HTERT RPE-1 (cell line): Measurements from ENCODE around the gene CEP120.
"Not testable (repeated sequence)": the region's sequence is repeated elsewhere in the genome, so short reads cannot be mapped to it uniquely, and the experiment has no call there.

Experiments used
- in situ Hi-C: fragments of 300-500 bp; cut with MboI; formaldehyde crosslinking; loops from 4 replicates; pipeline ENCODE4 v1.14.3; 2020; ENCODE audit warnings: low sequenced_read_pairs

Gene CEP120

DNA sequence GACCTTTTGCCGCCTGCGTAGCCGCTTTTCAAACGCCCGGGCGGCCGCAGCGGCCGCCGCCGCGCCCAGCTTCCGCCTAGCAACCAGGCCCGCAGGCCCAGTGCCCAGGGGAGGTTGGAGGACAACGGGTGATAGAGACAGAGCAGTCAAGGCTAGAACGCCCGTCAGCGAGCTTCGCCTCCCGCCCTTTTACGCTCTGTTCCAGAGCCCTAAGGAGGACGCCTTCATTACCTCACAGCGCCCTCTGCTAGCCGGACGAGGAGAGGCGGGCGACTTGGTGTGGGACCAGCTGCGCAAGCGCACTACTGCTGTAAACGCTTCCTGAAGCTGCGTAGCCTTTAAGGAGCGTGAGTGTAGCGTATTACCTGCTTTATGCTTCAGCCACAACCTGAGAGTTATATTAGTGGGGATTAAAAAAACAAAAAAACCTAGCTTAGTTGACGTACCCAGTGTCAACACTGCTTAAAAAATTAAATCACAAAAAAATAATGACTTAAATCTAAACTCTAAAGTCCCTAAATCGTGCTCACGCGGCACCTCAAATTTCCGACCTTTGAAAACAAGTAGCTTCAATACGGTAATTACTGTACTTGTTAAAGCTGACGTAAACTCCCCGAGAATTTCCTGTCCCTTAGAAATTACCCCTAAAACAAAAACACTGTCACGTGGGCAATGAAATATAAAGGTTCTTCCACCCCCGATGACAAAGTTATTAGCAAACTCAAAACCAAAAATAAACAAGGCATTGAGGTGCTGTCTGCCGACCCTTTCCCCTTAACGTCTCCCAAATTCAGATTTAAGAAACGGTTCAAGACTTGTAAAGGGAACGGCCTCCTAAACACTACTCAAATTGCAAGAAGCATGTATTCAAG is at the start of gene CEP120:
Gene CEP120 (minus strand): TSS at position 126 of the 872 bp plus-strand sequence. CDS start 405 bp downstream, outside the sequence.
- in situ Hi-C loops: no loop called here

DNA sequence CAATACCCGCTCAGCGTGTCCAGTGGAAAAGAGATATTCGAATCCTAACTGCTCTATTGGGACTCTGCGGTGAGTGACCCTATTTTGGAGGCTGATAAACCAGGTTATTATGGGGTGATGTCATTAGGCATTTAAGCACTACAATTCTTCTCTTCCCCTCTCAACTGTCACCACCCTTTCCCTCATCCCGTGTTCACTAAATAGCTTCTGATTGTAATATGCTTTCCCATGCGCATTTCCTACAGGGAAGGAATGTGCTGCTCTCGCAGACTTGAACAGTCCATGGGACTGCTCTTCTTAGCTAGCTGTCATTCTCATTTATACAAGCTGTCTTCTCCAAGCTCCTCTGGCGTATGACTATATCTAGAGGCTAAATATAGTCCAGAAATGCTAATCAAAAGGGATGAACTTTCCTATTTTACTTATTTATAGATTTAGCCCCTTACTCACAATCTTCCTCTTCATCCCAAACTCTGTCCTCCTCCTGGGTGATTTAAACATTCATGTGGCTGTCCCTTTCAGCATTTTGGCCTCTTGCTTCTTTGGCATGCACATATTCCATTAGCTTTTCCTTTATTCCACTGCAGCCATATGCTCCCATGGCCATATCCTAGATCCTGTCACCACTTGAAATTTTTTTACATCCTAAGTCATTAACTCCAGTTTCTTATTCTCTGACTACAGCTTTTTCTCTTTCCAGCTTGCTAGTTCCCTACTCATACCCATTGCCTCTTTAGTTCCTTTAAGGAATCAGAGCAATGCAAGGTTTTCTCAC is 49.1 kb upstream of the CEP120 start:
- in situ Hi-C loops: no loop called here

DNA sequence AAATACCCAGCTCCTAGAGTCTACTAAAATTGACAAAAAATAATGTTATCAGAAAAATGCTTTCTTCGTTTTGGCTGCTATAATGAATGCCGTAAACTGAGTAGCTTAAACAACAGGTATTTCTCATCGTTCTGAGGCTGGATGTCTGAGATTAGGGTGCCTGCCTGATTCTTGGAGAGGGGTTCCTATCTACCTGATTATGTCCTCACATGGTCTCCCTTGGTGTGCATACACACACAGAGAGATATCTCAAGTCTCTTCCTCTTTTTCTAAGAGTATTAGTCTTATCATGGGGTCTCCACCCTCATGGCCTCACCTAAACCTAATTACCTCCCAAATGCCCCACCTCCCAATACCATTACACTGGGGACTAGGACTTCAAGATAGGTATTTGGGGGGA is 48.2 kb upstream of the CEP120 start:
- in situ Hi-C loops: no loop called here

DNA sequence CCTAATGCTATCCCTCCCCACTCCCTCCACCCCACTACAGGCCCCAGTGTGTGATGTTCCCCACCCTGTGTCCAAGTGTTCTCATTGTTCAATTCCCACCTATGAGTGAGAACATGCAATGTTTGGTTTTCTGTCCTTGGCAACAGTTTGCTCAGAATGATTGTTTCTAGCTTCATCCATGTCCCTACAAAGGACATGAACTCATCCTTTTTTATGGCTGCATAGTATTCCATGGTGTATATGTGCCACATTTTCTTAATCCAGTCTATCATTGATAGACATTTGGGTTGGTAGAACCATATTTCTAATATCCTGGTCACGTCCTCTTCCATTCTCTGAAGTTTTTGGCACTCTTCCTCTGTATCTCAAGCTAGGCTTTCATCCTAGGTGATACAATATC is 43.6 kb upstream of the CEP120 start:
- in situ Hi-C loops: not testable (repeated sequence)

DNA sequence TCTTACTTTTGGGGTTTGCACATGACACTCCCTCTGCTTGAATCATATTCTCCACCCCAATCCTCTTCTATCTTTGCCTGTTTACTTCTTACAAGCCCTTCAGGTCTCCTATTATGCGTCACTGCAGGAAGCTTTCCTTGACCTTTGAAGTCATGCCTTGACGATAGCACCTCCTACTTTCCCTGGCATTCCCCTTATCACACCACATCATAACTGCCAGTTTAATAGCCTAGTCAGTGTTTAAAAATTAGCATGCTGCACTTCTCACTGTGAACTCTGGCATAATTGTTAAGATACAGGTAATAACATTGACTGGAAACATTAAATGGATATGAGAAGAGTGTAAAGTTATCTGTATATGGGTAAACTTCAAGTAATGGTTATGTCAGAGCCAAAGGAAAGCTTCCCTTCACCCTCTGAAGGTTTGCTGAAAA is 37.1 kb upstream of the CEP120 start:
- in situ Hi-C loops: no loop called here

DNA sequence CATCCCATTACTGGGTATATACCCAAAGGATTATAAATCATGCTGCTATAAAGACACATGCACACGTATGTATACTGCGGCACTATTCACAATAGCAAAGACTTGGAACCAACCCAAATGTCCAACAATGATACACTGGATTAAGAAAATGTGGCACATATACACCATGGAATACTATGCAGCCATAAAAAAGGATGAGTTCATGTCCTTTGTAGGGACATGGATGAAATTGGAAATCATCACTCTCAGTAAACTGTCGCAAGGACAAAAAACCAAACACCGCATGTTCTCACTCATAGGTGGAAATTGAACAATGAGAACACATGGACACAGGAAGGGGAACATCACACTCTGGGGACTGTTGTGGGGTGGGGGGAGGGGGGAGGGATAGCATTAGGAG is 35.8 kb upstream of the CEP120 start:
- in situ Hi-C loops: not testable (repeated sequence)

DNA sequence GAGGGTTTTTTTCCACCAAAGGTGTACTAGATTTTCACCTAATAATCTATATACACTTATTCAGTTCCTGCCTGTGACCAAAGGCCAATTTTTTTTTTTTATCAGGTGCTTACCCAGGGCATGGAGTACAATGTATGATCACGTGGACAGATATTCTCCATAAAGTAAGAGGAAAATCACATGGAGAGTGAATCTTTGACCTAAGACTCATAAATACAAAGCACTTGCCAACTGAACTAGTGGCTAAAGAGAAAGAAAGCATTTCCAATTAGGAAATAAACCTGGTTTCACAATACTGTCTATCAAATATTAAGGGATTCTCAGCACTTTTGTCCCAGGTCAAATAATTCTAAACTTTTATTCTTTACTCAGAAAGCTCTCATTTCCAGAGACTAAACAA is 33.0 kb upstream of the CEP120 start:
- in situ Hi-C loops: no loop called here

DNA sequence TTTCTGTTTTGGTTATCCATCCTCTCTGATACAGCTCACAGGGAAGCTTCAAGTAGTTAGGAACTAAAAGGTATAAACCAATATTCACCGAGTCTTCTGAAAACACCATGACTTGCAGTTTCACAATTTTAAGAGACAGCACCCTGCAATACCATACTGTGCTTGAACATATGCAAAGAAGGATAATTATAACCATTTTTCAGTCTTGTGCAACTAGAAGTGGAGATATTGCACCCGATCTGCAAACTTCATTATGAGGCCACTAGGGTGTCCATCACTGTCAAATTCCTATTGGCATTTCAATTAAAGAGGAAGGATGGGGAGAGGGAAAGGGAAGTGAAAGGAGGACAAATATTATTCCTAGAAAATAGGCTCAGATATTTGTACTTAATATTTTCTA is 32.4 kb upstream of the CEP120 start:
- in situ Hi-C loops: no loop called here

DNA sequence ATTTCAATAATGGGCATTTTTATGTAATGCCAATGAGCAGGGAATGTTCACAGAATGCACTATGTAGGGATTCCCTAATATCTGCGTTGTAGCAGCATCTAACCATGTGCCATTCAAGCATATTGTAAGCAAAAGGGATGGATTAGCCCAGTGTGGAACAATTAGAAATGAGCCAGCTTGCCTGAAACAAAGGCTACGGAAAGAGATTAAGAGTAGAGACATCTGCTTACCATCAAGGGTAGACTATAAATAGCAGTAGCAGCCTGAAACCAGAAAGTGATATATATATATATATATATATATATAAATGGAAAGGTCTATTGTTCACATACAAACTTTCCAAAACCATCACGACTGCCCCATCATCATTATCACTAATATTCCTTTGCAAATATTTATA is 31.9 kb upstream of the CEP120 start:
- in situ Hi-C loops: no loop called here

DNA sequence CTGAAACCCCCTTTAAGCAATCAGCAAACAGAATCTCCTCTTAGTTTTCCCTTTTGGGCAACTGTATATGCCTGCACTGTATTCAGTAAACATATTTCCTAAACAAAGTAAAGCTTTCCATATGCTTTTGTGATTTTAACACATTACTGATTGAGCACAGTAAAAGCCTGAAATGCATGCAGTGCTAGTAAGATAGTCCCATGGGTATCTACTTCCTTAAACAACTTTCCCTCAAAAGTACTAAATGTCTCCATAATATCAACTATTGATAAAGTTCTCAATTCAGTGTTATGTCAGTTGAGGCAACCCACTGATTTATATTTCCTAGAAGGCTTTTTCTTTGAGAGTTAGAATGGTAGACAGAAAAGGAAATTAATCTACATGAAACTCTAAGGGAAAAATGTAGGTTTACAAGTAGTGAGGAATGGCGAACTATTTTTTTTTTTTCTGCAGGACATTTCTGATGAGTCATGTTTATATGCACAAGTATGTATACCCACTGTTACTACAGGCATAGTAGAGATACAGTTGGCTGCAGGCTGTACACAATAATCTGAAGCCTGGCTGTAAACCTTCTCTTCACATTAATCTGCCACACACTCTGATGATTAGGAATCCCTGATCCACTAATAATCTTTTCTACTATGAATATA is 31.2 kb upstream of the CEP120 start:
- in situ Hi-C loops: no loop called here

DNA sequence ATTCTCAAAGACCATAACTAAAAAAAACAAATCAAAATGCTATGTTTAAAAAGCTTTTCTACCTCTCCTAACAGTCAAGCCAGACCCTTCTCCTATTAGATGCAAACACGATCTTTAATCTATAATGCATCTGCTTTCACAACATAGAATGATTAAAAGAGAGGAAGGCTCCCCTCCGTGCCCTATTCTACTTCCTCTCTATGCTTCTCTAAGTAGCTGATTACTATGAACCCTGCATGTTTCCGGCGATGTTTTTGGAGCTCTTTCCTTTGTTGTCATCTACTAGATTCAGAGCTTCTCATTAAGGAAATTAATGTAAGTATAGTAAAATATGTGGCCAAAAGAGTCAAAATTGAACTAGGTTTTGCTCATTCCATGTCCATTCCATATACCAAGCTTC is 29.2 kb upstream of the CEP120 start:
- in situ Hi-C loops: no loop called here

DNA sequence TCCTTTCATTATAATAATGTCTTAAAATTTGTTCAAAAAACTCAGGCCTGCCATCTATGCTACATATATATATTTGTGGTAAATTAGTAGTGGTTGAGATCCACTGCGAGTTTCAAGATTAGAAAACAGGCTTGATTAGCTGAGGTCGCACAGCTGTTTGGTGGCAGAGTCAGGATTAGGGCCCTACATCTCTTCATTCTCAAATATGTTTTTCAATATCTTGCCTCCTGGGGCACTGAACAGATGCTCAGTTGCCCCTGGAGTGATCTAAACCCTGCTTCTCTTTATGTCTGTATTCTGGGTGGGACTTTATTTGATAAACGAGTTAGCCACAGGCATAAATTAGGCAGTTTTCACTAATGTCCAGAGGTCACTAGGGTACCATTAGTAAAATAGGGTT is 27.8 kb upstream of the CEP120 start:
- in situ Hi-C loops: no loop called here

DNA sequence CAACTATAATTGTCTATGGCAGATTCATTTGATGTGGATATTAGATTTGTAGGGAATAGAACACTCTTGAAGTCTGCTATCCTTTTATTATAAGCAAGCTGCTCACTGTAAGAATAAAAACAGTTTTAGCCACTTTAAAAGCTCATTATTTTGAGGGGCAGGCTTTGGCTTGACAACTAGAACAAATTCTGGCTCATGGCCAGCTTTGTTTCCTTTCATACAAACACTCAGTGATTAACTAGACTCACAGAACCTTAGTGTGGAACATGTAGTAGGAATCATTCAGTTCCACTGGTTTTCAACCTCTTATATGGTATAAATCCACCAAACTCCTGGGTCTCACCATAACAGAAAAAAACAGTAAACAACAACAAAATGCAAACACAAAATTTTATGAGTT is 27.4 kb upstream of the CEP120 start:
- in situ Hi-C loops: no loop called here

DNA sequence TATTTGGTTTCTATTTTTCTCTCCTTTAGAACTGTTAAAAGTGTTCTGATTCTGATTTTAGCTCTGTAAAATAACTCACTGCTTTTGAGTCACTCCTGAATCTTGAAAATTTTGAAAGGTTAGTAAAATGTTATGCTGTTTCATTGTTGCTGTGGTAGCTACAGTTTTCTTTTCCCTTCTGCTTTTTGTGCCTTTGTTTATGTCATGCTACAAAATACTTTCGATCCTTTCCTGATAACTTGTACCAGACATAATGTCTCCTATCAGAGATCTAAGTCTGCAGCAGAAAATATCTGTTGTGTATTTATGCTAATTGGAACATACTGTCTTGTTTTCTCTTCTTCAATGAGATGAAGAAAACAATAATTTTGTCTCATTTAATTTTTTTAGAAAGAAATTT is 26.9 kb upstream of the CEP120 start:
- in situ Hi-C loops: no loop called here

DNA sequence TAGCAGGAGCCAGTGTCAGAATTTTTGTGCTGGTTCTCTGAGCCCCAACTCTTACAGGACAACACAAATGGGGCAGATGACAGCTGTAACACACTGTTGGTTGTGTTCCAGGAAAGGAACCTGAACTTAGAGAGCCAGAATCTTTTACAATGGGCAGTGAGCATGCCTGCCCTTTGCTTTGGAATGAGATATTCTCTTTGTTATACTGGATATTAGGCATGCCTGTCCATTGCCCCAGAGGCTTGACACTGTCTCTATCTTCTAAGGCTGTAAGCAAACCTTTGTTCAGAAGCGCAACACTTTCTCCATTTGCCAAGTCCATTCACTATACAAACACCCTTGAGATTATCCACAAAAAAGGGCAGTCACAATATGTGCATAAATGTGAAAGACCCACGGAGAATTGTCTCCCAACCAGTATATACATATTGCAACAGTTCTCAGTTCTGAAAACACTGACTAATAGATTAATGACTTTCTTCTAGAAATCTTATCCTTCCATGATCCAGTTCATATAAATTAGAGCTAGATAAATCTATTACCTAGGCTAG is 26.3 kb upstream of the CEP120 start:
- in situ Hi-C loops: no loop called here

DNA sequence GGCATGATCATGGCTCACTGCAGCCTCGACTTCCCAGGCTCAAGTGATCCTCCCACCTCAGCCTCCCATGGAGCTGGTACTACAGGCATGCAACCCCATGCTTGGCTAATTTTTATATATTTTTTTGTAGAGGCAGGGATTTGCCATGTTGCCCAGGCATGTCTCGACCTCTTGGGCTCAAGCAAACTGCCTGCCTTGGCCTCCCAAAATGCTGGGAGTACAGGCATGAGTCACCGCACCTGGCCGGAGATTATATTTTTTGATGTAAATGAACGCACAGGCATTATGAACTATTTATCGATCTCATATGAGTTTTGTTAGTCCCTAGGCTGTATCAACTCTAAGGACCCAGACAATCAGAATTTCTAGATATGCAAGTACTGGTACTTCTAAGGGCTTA is 25.5 kb upstream of the CEP120 start:
- in situ Hi-C loops: no loop called here

DNA sequence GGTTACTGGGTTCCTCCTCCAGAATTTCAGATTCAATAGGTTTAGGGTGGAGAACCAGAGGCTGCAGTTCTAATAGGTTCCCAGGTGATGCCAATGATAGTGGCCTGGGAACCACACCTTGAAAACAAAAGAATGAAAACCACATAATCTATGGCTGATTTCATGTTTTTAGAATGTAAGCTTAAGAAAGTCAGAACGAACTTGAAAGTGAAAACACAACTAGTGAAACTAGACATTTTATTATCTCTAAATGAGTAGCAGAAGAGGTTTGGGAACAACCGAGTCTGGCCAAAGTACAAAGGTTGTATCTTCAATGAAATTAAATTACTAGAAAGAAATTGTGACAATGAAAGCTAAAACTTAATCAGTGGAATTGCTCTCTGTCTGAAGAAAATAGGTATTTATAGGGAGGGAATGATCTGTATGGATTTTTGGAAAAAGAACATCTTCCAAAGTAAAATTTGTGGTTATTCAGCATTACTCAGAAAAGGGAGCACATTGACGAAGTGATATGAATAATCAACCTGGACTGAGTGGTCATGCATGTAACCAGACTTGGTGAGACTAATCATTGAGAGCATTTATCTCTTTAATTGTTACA is 24.9 kb upstream of the CEP120 start:
- in situ Hi-C loops: no loop called here

DNA sequence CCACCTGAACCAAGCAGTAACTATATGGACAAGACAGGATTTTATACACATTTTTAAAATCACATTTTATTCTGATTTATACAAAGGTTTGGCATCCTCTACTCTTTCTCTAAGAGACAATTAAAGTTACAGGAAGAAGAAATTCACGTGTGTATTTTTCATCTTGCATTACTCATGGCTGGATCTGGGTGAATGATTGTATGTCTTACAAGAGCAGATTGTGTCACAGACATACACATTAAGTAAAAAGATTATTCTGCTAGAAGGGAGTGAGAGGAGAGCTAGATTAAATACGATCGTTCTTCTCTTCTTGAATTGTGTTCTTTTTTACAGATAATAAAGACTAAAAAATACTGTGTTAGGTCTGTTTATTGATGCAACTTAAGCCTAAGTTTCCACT is 20.8 kb upstream of the CEP120 start:
- in situ Hi-C loops: no loop called here

DNA sequence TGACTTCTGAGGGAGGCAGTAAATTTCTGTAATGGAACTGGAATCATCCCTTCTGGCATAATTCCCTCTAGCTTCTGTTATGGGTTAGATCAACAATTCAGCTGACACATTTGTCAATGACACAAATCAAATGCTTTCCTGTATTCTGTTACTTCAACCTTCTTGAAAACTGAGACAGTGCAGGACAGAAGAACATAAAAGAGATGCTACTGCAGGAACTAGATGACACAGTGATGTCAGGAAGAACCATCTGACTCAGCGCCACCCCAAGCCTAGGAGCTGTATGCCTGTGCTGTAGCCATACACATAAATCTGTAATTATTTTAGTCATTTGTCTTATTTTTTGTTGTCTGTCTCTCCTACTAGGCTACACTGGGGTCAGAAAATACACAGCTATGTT is 18.2 kb upstream of the CEP120 start:
- in situ Hi-C loops: no loop called here

DNA sequence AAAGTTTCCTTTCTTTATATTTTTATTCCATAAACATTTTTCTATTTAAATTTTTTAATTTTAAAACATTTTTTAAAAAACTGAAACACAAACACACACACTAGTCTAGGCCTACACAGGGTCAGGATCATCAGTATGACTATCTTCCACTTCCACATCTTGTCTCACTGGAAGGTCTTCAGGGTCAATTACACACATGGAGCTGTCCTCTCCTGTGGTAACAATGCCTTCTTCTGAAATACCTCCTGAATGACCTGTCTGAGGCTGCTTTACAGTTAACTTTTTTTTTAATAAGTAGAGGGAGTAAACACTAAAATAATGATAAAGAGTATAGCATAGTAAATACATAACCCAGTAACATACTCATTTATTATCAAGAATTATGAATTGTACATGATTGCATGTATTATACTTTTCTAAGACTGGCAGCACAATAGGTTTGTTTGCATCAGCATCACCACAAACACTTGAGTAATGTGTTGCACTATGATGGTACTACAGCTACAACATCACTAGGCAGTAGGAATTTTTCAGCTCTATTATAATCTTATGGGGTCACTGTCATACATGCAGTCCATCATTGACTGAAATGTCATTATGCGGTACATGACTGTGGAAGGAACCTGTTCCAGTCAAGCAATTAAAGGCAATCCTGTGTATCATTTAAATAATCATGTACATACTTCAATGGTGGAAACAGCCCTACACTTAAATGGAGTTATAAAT is 17.4 kb upstream of the CEP120 start:
- in situ Hi-C loops: no loop called here
